Measurements from ENCODE around the gene FLYWCH1.

FLYWCH1 gene

DNA sequence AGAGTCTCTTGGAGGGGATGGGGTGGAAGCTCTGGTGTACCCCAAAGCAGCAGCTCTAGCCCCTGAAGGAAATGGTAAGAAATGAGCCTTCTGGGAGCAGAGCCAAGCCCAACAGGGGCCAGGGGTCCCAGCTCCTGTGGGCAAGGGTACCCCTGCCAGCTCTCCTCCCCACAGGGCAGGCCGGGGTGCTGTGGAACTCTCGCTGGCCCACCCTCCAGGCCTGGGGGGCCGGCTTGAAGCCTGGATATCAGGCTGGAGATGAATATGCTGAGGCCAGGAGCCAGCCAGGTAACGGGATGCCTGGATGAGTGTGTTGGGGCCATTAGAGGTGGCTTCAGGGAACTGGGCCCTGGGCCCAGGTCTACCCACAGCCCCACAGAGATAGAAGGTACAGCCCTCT lies 88.8 kb downstream of the FLYWCH1 start:
- no peak for TF ChIP-seq POLR2A (IDR thresholded peaks at IDR 0.05; ENCODE audit: low read depth, low read length)
- TF ChIP-seq TAF1 (IDR thresholded peaks at IDR 0.05; ENCODE audit: borderline replicate concordance, low read depth, low read length), result no peak
- no peak for TF ChIP-seq POLR2AphosphoS5 (IDR thresholded peaks at IDR 0.05; ENCODE audit: low read depth, low read length)
- FAIRE-seq (no peak), DNase-seq (ENCODE audit: insufficient read length) (no peak)

Measured in GM12892 (cell line).